ENCODE measurements around the gene PPP2R2D.

Gene PPP2R2D

GRCh38 chr10:131954356-131954965 is 53.7 kb downstream of the PPP2R2D start:
- DNase-seq = no peak

GRCh38 chr10:131955591-131956340 is 55.0 kb downstream of the PPP2R2D start:
- DNase-seq = no peak

GRCh38 chr10:131959841-131960240 is 59.0 kb downstream of the PPP2R2D start:
- DNase-seq = no peak

- no peak for DNase-seq
Measured at GRCh38 chr10:131960631-131961046, 59.8 kb downstream of the PPP2R2D start.

- no peak for DNase-seq
Measured at GRCh38 chr10:131961047-131961776, 60.4 kb downstream of the PPP2R2D start.

- DNase-seq = peak; percentile 15 to 31
Measured at GRCh38 chr10:131961777-131962662, 61.2 kb downstream of the PPP2R2D start.

- peak; percentile 39 to 64 for DNase-seq
Measured at GRCh38 chr10:131963350-131963749, 62.5 kb downstream of the PPP2R2D start.

GRCh38 chr10:131963811-131964210 is 63.0 kb downstream of the PPP2R2D start:
- peak in 1 of 2 experiments; percentile 39 for DNase-seq

- no peak for DNase-seq
Measured at GRCh38 chr10:131964298-131964697, 63.5 kb downstream of the PPP2R2D start.

- DNase-seq = no peak
Measured at GRCh38 chr10:131968949-131969348, 68.1 kb downstream of the PPP2R2D start.

- DNase-seq = no peak
Measured at GRCh38 chr10:131970946-131971345, 70.1 kb downstream of the PPP2R2D start.

GRCh38 chr10:131971591-131971990 is 70.8 kb downstream of the PPP2R2D start:
- no peak for DNase-seq

GRCh38 chr10:131972474-131973071 is 71.8 kb downstream of the PPP2R2D start:
- DNase-seq = no peak

GRCh38 chr10:131973160-131973951 is 72.5 kb downstream of the PPP2R2D start:
- DNase-seq = no peak

- DNase-seq = no peak
Measured at GRCh38 chr10:131974034-131974817, 73.4 kb downstream of the PPP2R2D start.

- no peak for DNase-seq
Measured at GRCh38 chr10:131975003-131975402, 74.2 kb downstream of the PPP2R2D start.

GRCh38 chr10:131975796-131976195 is 75.0 kb downstream of the PPP2R2D start:
- no peak for DNase-seq

- DNase-seq = no peak
Measured at GRCh38 chr10:131977323-131978096, 76.7 kb downstream of the PPP2R2D start.

- DNase-seq = no peak
Measured at GRCh38 chr10:131978366-131978765, 77.6 kb downstream of the PPP2R2D start.

GRCh38 chr10:131978851-131979250 is 78.0 kb downstream of the PPP2R2D start:
- no peak for DNase-seq

All from SHP77 (cell line).